Ramos (cell line): ENCODE data around the gene RFXANK.
"Not testable (repeated sequence)": the region's sequence is repeated elsewhere in the genome, so short reads cannot be mapped to it uniquely, and the experiment has no call there.

Experiments
- in situ Hi-C: fragments of 300-500 bp; cut with MboI; formaldehyde crosslinking; loops from one replicate; pipeline ENCODE4 v1.14.3; 2022; ENCODE audit warnings: low sequenced_read_pairs; ENCODE audit not compliant: unreplicated experiment

Gene RFXANK

GRCh38 chr19:19203012-19203856, 11.2 kb downstream of the RFXANK start, which contains the start of gene NR2C2AP:
NR2C2AP (minus strand) TSS chr19:19203414; CDS start chr19:19203060, 354 bp downstream.
- in situ Hi-C loops = no loop called here

- in situ Hi-C loops = no loop called here
Measured at GRCh38 chr19:19204181-19204580, 12.1 kb downstream of the RFXANK start.

GRCh38 chr19:19205416-19206410, 13.7 kb downstream of the RFXANK start:
- in situ Hi-C loops = no loop called here

- in situ Hi-C loops = no loop called here
Measured at GRCh38 chr19:19206938-19207337, 14.9 kb downstream of the RFXANK start.

GRCh38 chr19:19207637-19208572, 15.8 kb downstream of the RFXANK start:
- in situ Hi-C loops = no loop called here

GRCh38 chr19:19209372-19209771, 17.3 kb downstream of the RFXANK start:
- in situ Hi-C loops = no loop called here

GRCh38 chr19:19211499-19212420, 19.7 kb downstream of the RFXANK start, which contains the start of gene NCAN:
NCAN (plus strand) TSS chr19:19211958; CDS start chr19:19216954, 4,996 bp downstream.
- in situ Hi-C loops = no loop called here

- in situ Hi-C loops = no loop called here
Measured at GRCh38 chr19:19212916-19213315, 20.9 kb downstream of the RFXANK start.

- in situ Hi-C loops = no loop called here
Measured at GRCh38 chr19:19213426-19214158, 21.5 kb downstream of the RFXANK start.

- in situ Hi-C loops = no loop called here
Measured at GRCh38 chr19:19214159-19214490, 22.1 kb downstream of the RFXANK start.

- in situ Hi-C loops = no loop called here
Measured at GRCh38 chr19:19214892-19215291, 22.8 kb downstream of the RFXANK start.

GRCh38 chr19:19215792-19216191, 23.7 kb downstream of the RFXANK start:
- in situ Hi-C loops = no loop called here

GRCh38 chr19:19217099-19217498, 25.0 kb downstream of the RFXANK start:
- in situ Hi-C loops = no loop called here

- in situ Hi-C loops = no loop called here
Measured at GRCh38 chr19:19218911-19219310, 26.9 kb downstream of the RFXANK start.

- in situ Hi-C loops = not testable (repeated sequence)
Measured at GRCh38 chr19:19221000-19221399, 28.9 kb downstream of the RFXANK start.

GRCh38 chr19:19223060-19223459, 31.0 kb downstream of the RFXANK start:
- in situ Hi-C loops = no loop called here

- in situ Hi-C loops = no loop called here
Measured at GRCh38 chr19:19223636-19224035, 31.6 kb downstream of the RFXANK start.
